Measurements from ENCODE around the gene CD3E.

- no peak for TF ChIP-seq POLR2A (IDR thresholded peaks at IDR 0.05; ENCODE audit: low read depth, low read length)
- TF ChIP-seq POLR2AphosphoS5 (IDR thresholded peaks at IDR 0.05; ENCODE audit: low read depth, low read length) = no peak
- TF ChIP-seq TAF1 (IDR thresholded peaks at IDR 0.05; ENCODE audit: low read depth, low read length) = no peak
- no peak for TF ChIP-seq PAX5 (IDR thresholded peaks at IDR 0.05; ENCODE audit: insufficient read depth, low read length, severe bottlenecking)
Observed at GRCh38 chr11:118291477-118292135, 12.9 kb upstream of the CD3E start.

Measured in GM12891 (cell line).